ENCODE data around the gene KRTAP10-8.

KRTAP10-8 gene

DNA sequence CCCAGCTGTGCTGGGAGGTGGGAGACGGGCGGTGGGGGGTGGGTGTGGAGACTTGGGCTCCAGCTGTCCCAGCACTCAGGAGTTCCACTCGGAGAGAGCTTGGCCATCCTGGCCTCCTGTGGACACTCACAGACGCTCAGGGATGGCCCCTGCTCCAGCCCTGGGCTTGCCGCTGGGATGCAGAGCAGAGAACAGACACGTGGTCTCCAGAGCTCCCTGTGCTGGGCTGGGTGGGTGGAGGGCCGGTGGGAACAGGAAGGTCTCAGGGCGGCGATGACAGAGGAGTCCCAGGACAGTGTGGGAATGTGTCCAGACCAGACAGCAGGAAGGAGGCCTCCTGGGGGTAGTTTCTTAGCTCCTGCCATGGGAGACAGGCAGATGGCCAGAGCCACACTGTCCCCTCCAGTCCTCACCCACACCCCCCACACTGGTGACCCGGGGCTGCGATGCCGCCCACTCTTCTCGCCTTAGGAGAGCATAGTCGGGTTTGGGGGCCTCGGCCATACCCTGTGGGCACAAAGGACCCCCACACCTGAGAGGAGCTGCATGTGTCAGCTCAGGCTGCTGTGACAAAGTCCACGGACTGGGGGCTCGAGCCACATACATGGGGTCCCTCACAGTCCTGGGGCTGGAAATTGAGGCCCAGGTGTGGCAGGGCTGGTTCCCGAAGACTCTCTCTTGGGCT, 17.0 kb downstream of the KRTAP10-8 start:
- TF ChIP-seq EZH2 (optimal IDR thresholded peaks at IDR 0.05; ENCODE audit: low read depth, low read length) (no peak), EZH2phosphoT487 (IDR thresholded peaks at IDR 0.05; ENCODE audit: low read length) (no peak)
- TF ChIP-seq, protein P1, sequence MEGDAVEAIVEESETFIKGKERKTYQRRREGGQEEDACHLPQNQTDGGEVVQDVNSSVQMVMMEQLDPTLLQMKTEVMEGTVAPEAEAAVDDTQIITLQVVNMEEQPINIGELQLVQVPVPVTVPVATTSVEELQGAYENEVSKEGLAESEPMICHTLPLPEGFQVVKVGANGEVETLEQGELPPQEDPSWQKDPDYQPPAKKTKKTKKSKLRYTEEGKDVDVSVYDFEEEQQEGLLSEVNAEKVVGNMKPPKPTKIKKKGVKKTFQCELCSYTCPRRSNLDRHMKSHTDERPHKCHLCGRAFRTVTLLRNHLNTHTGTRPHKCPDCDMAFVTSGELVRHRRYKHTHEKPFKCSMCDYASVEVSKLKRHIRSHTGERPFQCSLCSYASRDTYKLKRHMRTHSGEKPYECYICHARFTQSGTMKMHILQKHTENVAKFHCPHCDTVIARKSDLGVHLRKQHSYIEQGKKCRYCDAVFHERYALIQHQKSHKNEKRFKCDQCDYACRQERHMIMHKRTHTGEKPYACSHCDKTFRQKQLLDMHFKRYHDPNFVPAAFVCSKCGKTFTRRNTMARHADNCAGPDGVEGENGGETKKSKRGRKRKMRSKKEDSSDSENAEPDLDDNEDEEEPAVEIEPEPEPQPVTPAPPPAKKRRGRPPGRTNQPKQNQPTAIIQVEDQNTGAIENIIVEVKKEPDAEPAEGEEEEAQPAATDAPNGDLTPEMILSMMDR (IDR thresholded peaks at IDR 0.05; ENCODE audit: low read length): no peak
- Histone ChIP-seq H3K9me2 (replicated peaks; ENCODE audit: insufficient read depth, low read length) (no peaks in the 10 kb centered on the region), H3K79me2 (ENCODE audit: low read length) (no peaks in the 10 kb centered on the region), H3K27me3 (replicated peaks; ENCODE audit: insufficient read depth, low read length) (peaks cover 64% of the 10 kb centered on the region), H3K9me3 (replicated peaks; ENCODE audit: insufficient read depth, low read length) (no peaks in the 10 kb centered on the region), H3K36me3 (replicated peaks; ENCODE audit: insufficient read depth, low read length) (no peaks in the 10 kb centered on the region), H3K27ac (ENCODE audit: low read length) (no peak overlapping the region), H4K20me1 (ENCODE audit: insufficient read depth, low read length) (no peaks in the 10 kb centered on the region), H3K4me3 (ENCODE audit: low read length) (no peak overlapping the region), H3K9ac (ENCODE audit: low read length) (no peak overlapping the region), H3K4me1 (ENCODE audit: low read length) (no peaks in the 10 kb centered on the region), H3K4me2 (ENCODE audit: low read depth, low read length) (no peak overlapping the region), H2AFZ (ENCODE audit: low read length) (no peak overlapping the region), H3F3A (ENCODE audit: insufficient read depth, low read length) (no peaks in the 10 kb centered on the region)
- DNase-seq: no peak

GRCh38 chr21:44630440-44630839, 18.6 kb downstream of the KRTAP10-8 start:
- no peaks in the 10 kb centered on the region for H4K20me1 ChIP-seq (ENCODE audit: insufficient read depth, low read length)
- no peak overlapping the region for H3K27ac ChIP-seq (ENCODE audit: low read length)
- H3K9me3 ChIP-seq (replicated peaks; ENCODE audit: insufficient read depth, low read length): no peaks in the 10 kb centered on the region
- H3K27me3 ChIP-seq (replicated peaks; ENCODE audit: insufficient read depth, low read length): peaks cover 67% of the 10 kb centered on the region
- H3K36me3 ChIP-seq (replicated peaks; ENCODE audit: insufficient read depth, low read length): no peaks in the 10 kb centered on the region
- H3K79me2 ChIP-seq (ENCODE audit: low read length): no peaks in the 10 kb centered on the region
- H3K9ac ChIP-seq (ENCODE audit: low read length): no peak overlapping the region
- H3K4me1 ChIP-seq (ENCODE audit: low read length): no peaks in the 10 kb centered on the region
- no peaks in the 10 kb centered on the region for H3F3A ChIP-seq (ENCODE audit: insufficient read depth, low read length)
- no peak overlapping the region for H3K4me2 ChIP-seq (ENCODE audit: low read depth, low read length)
- DNase-seq: no peak
- no peak overlapping the region for H3K4me3 ChIP-seq (ENCODE audit: low read length)
- H3K9me2 ChIP-seq (replicated peaks; ENCODE audit: insufficient read depth, low read length): no peaks in the 10 kb centered on the region
- TF ChIP-seq EZH2phosphoT487 (IDR thresholded peaks at IDR 0.05; ENCODE audit: low read length) (no peak), EZH2 (optimal IDR thresholded peaks at IDR 0.05; ENCODE audit: low read depth, low read length) (no peak)
- TF ChIP-seq, protein P1 (IDR thresholded peaks at IDR 0.05; ENCODE audit: low read length): no peak
- H2AFZ ChIP-seq (ENCODE audit: low read length): no peak overlapping the region

DNA sequence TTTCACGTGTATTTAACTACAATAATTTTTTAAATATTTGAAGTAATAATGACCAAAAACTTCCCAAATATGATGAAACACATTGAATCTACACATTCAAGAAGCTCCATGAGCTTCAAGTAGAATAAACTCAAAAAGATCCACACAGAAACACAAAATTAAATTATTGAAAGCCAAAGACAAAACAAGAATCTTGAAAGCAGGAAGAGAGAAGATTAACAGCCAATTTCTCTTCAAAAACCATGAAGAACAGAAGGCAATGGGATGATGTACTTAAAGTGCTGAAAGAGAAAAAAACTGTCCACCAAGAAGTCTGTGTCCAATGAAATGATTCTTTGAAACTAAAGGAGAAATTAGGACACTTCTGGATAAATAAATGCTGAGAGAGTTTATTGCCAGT, 20.2 kb downstream of the KRTAP10-8 start:
- no peaks in the 10 kb centered on the region for H3K79me2 ChIP-seq (ENCODE audit: low read length)
- H3K27me3 ChIP-seq (replicated peaks; ENCODE audit: insufficient read depth, low read length): peaks cover 70% of the 10 kb centered on the region
- H3F3A ChIP-seq (ENCODE audit: insufficient read depth, low read length): no peaks in the 10 kb centered on the region
- H3K27ac ChIP-seq (ENCODE audit: low read length): no peak overlapping the region
- H3K36me3 ChIP-seq (replicated peaks; ENCODE audit: insufficient read depth, low read length): no peaks in the 10 kb centered on the region
- TF ChIP-seq, protein P1 (IDR thresholded peaks at IDR 0.05; ENCODE audit: low read length): no peak
- TF ChIP-seq EZH2phosphoT487 (IDR thresholded peaks at IDR 0.05; ENCODE audit: low read length) (no peak), EZH2 (optimal IDR thresholded peaks at IDR 0.05; ENCODE audit: low read depth, low read length) (no peak)
- H3K9ac ChIP-seq (ENCODE audit: low read length): no peak overlapping the region
- H3K9me3 ChIP-seq (replicated peaks; ENCODE audit: insufficient read depth, low read length): no peaks in the 10 kb centered on the region
- H2AFZ ChIP-seq (ENCODE audit: low read length): no peak overlapping the region
- no peaks in the 10 kb centered on the region for H4K20me1 ChIP-seq (ENCODE audit: insufficient read depth, low read length)
- H3K4me3 ChIP-seq (ENCODE audit: low read length): no peak overlapping the region
- no peaks in the 10 kb centered on the region for H3K9me2 ChIP-seq (replicated peaks; ENCODE audit: insufficient read depth, low read length)
- DNase-seq: no peak
- H3K4me2 ChIP-seq (ENCODE audit: low read depth, low read length): no peak overlapping the region
- no peaks in the 10 kb centered on the region for H3K4me1 ChIP-seq (ENCODE audit: low read length)

All from MM.1S (cell line).